ENCODE measurements around the gene SYNE2.

GRCh38 chr14:64194404-64194803, 341.6 kb downstream of the SYNE2 start:
- TF ChIP-seq CTCF (conservative IDR thresholded peaks at IDR 0.05 in 1 of 2, IDR thresholded peaks at IDR 0.05 in 1 of 2; ENCODE audit: low read depth in 1 of 2, low read length in 2 of 2), result no peak
- no peak for TF ChIP-seq EZH2 (IDR thresholded peaks at IDR 0.05; ENCODE audit: low read length, missing control alignments)

Data from fibroblast of lung (primary cell).